GM08714 (cell line): ENCODE measurements around the gene CD8B.

Source experiments
- H3K4me3 ChIP-seq: fragments of 200-500 bp; sonication (Bioruptor generic); 2 replicates; pipeline ENCODE4 v1.5.1; 2014; ENCODE audit warnings: mild to moderate bottlenecking, low read length, inconsistent platforms
- ZNF274 ChIP-seq: IDR thresholded peaks from 2 replicates; pipeline ENCODE4 v1.6.1; 2012; ENCODE audit warnings: mild to moderate bottlenecking, low read depth, low read length

Gene CD8B

DNA sequence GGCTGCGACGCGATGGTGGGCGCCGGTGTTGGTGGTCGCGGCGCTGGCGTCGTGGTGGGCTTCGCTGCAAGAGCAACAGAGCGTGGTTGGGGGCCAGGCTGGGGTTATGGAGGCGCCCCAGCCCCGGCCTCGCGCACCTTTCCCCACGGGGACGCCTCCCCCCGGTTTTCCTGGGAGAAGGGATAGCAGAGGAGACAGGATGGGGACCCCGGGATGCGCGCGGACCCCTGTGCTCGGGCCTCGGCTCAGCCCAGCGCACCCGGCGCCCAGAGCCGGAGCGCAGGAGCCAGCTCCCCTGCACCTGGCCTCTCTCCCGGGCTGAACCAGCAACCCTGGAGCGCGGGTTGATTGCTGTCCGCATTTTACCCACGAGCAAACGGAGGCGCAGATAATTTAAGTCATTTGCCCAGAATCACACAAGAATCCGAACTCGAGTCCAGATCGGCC is 72.0 kb downstream of the CD8B start:
- no peak overlapping the region for H3K4me3 ChIP-seq
- no peak for TF ChIP-seq ZNF274

DNA sequence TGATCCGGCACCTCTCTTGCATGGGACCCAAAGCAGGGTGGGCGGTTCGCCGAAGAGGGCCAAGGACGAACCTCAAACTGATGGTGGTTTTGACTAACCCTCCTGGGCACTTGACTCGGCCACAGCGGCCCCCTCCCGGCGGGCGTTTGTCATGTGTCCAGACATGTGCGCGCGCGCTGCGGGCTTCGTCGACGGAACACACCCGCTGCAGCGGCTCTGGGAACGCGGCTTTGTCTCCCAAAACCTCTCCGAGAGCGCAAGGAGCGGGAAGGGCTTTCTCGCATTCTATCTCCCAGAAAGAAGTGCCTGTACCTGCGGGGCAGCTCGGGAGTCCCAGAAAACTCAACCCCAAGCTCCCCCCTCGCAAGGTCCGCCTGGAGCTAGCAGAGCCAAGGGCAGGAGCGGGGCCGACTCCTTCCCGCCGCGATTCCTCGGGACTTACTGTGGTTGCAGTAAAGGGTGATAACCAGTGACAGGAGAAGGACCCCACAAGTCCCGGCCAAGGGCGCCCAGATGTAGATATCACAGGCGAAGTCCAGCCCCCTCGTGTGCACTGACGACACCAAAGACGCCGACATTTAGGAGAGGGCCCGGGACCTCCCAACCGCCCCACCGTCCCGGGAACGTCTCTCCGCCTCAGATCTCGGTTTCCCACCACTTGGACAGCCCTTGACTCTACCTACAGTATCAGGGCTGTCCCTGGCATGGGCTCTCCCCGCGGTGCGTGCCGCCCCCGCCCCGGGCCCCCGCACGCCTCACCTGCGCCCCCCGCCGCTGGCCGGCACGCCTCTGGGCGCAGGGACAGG is 72.6 kb downstream of the CD8B start:
- H3K4me3 ChIP-seq, result no peak overlapping the region
- no peak for TF ChIP-seq ZNF274

DNA sequence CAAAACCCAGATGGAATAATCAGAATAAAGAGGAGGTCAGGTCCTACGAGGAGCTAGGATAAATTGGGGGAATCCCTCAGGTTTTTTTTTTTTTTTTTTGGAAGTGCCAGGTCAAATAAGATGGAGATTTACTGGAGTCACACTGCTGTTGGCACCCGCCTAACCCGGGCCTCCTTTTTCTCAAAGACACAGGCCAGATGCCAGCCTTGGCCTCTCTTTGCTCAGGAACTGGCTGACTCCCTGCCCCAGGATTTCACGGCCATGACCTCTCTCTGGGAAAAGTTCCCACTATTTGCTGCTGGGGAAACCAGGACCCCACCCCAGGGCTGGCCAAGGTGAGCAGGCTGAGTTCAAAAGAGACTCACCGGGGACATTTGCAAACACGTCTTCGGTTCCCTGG is 73.5 kb downstream of the CD8B start:
- no peak for TF ChIP-seq ZNF274
- H3K4me3 ChIP-seq, result no peak overlapping the region

DNA sequence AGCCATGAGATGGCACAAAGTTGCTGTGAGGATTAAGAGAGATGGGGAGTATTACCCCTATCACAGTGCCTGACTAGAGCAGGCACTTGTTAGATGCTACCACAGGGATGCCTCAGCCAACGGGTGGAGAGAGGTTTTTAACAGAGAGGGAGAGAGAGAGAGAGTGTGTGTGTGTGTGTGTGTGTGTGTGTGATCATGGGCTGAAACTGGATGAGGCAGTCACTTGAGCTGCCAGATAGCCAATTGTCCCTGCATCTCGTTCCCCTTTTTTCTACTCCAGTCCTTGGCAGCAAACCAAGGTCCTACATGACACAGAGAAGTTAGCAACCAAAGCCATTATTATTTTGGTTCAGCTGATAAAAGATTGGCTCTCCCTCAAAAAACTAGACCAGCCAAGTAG is 74.0 kb downstream of the CD8B start:
- no peak overlapping the region for H3K4me3 ChIP-seq
- no peak for TF ChIP-seq ZNF274

DNA sequence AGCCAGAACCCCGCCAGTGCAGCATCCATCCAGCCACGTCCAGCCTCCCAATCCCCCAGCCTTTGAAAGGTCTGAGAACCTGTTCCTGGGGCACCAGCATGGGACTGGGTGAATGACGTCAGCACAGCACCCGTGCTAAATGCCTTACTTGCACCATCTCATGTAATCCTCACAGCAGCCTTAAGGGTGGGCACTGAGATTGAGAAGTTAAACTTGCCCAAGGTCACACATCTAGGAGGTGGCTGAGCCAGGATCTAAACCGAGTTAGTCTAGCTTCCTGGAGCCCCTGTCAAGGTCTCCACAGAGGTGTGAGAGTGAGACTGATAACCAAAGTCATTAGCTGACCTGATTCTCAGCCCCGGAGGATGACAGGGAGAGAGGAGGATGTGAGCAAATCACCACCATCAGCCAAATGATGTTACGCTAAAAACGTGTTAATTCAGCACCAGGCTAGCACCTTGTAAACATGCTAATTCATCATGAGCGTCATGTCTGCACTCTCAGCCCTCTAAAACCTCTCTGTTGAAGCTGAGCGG is 75.6 kb downstream of the CD8B start:
- no peak for TF ChIP-seq ZNF274
- H3K4me3 ChIP-seq, result no peak overlapping the region

DNA sequence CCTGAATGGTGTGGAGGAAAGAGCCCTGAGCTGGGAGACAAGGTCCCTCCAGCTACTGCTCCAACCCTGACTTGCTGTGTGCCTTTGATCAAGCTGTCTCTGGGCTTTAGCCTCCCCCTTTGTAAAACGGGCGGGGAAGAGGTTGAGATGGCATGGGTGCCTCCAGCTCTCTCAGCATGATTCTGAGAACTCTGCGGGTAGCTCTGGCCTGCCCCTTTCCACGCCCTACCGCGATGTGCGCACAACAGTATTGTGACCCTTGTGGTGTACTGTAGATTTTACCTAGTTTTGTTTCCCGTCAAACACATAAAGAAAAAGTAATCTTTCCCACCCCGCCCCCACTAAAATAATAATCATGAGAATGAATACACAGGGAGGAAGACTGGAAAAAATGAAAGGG is 76.2 kb downstream of the CD8B start:
- no peak for TF ChIP-seq ZNF274
- H3K4me3 ChIP-seq, result no peak overlapping the region

GRCh38 chr2:86783615-86784339 is 77.9 kb downstream of the CD8B start:
- TF ChIP-seq ZNF274, result no peak
- no peak overlapping the region for H3K4me3 ChIP-seq

DNA sequence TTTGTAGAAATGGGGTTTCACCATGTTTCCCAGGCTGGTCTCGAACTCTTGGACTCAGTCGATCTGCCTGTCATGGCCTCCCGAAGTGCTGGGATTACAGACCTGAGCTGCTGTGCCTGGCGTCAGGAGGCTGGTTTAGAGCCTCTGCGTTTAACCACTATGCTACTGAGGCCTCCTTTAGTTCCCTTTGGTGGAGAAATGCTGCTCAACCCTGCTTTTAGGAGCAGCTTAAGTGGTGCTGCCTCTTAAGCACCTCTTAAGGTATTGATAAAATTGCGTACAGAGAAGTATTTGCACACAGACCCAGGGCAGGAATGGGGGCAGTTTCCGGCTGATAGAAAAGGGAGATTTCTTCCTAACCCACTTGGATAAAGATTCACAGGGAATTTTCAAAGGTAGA is 78.9 kb downstream of the CD8B start:
- TF ChIP-seq ZNF274, result no peak
- H3K4me3 ChIP-seq, result no peak overlapping the region

DNA sequence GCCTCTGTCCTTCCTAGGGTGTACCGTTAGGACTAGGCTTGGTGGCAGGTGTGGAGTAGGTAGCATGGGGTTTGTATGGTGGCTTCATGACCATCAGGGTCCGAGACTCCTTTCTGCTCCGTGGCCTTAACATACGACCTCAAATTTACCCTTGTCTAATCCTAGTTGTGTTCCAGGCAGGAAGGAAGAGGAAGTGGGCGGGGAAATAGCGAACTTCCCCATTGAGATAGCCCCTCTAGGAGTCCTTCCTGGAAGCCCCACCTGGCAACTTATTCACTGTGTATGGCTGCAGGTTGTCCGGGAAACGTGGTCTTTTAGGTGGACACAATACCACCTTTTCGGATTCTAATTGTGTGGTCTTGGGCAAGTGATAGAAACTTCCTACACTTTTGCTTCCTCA is 80.3 kb downstream of the CD8B start:
- no peak for TF ChIP-seq ZNF274
- H3K4me3 ChIP-seq, result no peak overlapping the region

DNA sequence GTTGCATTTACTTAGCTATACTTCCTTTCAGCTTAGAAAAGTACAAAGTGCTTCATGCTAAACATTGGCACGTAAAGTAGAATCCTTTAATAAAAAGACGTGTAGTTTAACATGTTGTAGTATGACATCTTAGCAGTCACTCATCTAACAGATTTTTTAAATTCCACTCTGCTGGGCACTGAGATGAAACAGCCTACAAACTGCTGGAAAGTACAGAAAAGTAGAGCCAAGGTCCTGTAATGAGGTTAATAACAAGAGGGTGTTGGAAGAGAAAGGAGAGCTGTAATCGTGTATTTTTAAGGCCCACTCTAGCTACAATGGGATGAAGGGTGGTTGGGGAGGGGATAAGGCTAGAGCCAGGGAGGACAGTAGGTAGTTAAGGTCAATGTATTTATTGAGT is 81.7 kb downstream of the CD8B start:
- no peak for TF ChIP-seq ZNF274

DNA sequence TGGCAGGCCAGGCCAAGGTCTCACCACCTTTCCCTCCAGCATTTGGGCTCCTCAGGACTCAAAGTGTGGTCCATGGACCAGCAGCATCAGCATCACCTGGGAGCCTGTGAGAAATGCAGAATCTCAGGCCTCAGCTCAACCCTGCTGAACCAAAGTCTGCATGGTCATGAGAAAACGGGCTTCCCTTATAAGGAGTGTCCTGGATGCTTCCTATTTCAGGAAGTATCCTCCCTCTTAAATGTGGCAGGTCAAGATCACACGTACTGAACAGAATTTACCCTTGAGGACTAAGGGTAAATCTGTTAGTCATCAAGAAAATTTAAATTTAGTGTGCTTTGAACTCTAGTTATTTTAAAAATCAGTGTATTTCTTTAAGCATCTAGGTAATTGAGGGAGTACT is 82.7 kb downstream of the CD8B start:
- no peak overlapping the region for H3K4me3 ChIP-seq
- no peak for TF ChIP-seq ZNF274

More for the DNA sequence above, 81.7 kb downstream of the CD8B start:
- H3K4me3 ChIP-seq, result no peak overlapping the region

DNA sequence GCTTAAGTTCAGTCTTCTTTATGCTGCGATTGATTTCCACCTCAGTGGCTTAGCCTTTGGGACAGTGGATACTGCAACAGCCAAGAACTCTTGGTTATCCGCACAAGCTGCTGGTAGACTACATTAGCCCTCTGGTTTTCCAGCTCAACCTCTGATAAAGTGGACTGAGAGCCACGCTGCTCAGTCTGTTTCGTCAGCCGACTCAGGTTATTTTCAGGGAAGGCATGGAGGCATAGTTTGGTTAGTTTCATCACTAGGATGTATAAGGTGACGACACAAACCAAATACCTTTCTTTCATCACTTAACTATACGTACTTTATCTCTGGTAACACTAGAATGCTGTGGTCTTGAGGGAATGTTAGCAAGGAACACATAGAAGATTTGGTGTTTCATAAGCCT is 85.2 kb downstream of the CD8B start:
- no peak for TF ChIP-seq ZNF274
- H3K4me3 ChIP-seq, result no peak overlapping the region

GRCh38 chr2:86775338-86775737 is 86.3 kb downstream of the CD8B start:
- no peak for TF ChIP-seq ZNF274
- no peak overlapping the region for H3K4me3 ChIP-seq

DNA sequence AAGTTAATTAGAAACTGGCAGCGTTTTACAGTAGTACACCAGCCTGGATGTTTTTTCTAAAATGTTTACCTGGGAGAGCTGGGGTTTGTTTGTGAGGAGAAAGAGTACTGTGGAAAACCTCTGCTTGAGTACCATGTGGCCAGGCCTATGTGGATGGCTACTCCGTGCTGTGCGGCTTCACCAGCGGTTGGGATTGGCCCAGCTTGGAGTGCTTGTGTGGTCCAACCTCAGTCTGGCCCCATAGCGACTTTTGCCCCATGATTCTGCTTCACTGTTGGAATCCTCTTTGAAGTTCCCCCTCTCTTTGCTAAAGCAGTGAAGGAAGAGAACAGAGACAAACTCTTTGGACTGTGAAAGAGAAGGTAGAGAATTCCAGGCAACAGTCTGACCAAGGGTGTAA is 86.8 kb downstream of the CD8B start:
- no peak for TF ChIP-seq ZNF274
- H3K4me3 ChIP-seq, result no peak overlapping the region

- no peak for TF ChIP-seq ZNF274
- H3K4me3 ChIP-seq, result no peak overlapping the region
Measured at GRCh38 chr2:86772611-86773010, 89.1 kb downstream of the CD8B start.
